ENCODE data around the gene RPH3AL. TPM values are rescaled to one million over a fixed set of nuclear protein-coding genes. Genes with fewer than 3 reads are reported as not detected.
A peak's percentile ranks its signal among the peaks of the same experiment; 100 is the strongest.

Gene RPH3AL
- total and polyA plus RNA-seq, 10 donors: 4.8 to 182 (median 49.1) TPM

DNA sequence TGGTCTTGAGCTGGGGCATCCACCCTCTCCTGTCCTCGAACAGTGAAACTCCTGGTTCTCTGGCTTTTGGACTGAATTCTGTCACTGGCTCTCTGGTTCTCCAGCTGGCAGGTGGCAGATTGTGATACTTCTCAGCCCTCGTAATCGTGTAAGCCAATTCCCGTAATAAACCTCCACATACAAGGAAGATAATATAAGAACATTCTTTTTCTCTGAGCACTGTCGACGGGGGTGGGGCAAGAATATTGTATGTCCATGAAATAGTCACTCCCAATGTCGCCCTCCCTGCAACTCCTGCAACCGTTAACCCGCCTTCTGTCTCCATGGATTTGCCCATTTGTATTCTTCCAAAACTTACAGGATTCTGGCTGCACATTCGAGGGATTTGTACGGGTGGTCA is 39.2 kb upstream of the RPH3AL start:
- Histone ChIP-seq H3K36me3 (no peaks in the 10 kb centered on the region), H3K4me1 (peaks cover 0 to 21% (median 10%) of the 10 kb centered on the region in 6 donors), H3K27ac (no peak overlapping the region), H3K27me3 (replicated peaks in 1 of 7) (peaks cover 0 to 17% (median 0%) of the 10 kb centered on the region in 7 donors), H3K9me3 (no peaks in the 10 kb centered on the region), H3K4me3 (no peak overlapping the region)
- intact Hi-C loops (cut with DNase I; ENCODE audit: low total_unique reads): loop anchor here (5.0 kb wide), 1 partner anchor 240 kb away; no protein-coding TSS in a partner anchor
- DNase-seq: no peak
- TF ChIP-seq POLR2AphosphoS5 (IDR thresholded peaks at IDR 0.05) (no peak), POLR2A (IDR thresholded peaks at IDR 0.05) (no peak)
- TF ChIP-seq, protein P1, sequence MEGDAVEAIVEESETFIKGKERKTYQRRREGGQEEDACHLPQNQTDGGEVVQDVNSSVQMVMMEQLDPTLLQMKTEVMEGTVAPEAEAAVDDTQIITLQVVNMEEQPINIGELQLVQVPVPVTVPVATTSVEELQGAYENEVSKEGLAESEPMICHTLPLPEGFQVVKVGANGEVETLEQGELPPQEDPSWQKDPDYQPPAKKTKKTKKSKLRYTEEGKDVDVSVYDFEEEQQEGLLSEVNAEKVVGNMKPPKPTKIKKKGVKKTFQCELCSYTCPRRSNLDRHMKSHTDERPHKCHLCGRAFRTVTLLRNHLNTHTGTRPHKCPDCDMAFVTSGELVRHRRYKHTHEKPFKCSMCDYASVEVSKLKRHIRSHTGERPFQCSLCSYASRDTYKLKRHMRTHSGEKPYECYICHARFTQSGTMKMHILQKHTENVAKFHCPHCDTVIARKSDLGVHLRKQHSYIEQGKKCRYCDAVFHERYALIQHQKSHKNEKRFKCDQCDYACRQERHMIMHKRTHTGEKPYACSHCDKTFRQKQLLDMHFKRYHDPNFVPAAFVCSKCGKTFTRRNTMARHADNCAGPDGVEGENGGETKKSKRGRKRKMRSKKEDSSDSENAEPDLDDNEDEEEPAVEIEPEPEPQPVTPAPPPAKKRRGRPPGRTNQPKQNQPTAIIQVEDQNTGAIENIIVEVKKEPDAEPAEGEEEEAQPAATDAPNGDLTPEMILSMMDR (IDR thresholded peaks at IDR 0.05 in 8 of 11, conservative IDR thresholded peaks at IDR 0.05 in 3 of 11): no peak
- WGBS, 5 donors: 83 to 88% (median 87%) methylated on average over 11 of the region's 11 CpGs

DNA sequence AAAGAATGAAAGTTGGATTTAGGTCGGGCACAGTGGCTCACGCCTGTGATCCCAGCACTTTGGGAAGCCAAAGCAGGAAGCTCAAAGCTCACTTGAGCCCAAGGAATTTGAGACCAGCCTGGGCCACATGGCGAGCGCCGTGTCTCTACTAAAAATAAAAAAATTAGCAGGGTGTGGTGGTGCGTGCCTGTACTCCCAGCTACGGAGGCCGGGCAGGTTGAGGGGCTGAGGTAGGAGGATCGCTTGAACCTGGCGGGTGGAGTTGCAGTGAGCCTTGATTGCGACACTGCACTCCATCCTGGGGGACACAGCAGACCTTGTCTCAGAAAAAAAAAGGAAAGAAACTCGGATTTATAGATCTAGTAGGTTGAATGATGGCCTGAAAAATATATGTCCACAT is 37.4 kb upstream of the RPH3AL start:
- WGBS, 5 donors: 84 to 90% (median 88%) methylated on average over 12 of the region's 12 CpGs
- intact Hi-C loops (cut with DNase I; ENCODE audit: low total_unique reads): loop anchor here (5.0 kb wide), 1 partner anchor 238 kb away; no protein-coding TSS in a partner anchor
- DNase-seq: no peak

DNA sequence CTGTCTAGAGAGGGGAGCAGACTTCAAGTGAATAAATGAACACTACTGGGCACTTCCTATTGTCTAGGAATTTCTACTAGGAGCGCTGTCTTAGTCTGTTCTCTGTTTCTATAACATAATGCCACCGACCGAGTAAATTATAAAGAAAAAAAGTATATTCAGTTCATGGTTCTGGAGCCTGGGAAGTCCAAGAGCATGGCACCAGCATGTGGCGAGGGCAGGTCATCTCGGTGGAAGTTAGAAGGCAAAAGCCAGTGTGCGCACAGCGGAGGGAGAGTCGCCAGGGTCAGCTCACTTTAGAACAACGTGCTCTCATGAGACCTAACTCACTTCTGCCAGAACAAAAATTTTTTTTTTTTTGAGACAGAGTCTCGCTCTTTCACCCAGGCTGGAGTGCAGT is 35.5 kb upstream of the RPH3AL start:
- Histone ChIP-seq H3K9me3 (no peaks in the 10 kb centered on the region), H3K4me1 (peaks cover 4 to 25% (median 20%) of the 10 kb centered on the region in 6 donors), H3K36me3 (no peaks in the 10 kb centered on the region), H3K27me3 (replicated peaks in 1 of 7) (peaks cover 0 to 45% (median 4%) of the 10 kb centered on the region in 7 donors), H3K27ac (no peak overlapping the region), H3K4me3 (no peak overlapping the region)
- intact Hi-C loops (cut with DNase I; ENCODE audit: low total_unique reads): no loop called here
- 92 to 96% (median 96%) methylated on average over 10 of the region's 10 CpGs for WGBS, 5 donors
- no peak for DNase-seq
- TF ChIP-seq POLR2AphosphoS5 (IDR thresholded peaks at IDR 0.05): no peak
- TF ChIP-seq, protein P1 (IDR thresholded peaks at IDR 0.05 in 8 of 11, conservative IDR thresholded peaks at IDR 0.05 in 3 of 11): no peak
- no peak for TF ChIP-seq POLR2A (IDR thresholded peaks at IDR 0.05)

More for the DNA sequence above, 37.4 kb upstream of the RPH3AL start:
- no peak for TF ChIP-seq POLR2AphosphoS5 (IDR thresholded peaks at IDR 0.05)
- TF ChIP-seq POLR2A (IDR thresholded peaks at IDR 0.05): no peak
- TF ChIP-seq, protein P1 (IDR thresholded peaks at IDR 0.05 in 8 of 11, conservative IDR thresholded peaks at IDR 0.05 in 3 of 11): no peak
- Histone ChIP-seq H3K9me3 (no peaks in the 10 kb centered on the region), H3K4me3 (no peak overlapping the region), H3K27me3 (replicated peaks in 1 of 7) (peaks cover 0 to 32% (median 4%) of the 10 kb centered on the region in 7 donors), H3K4me1 (peaks cover 4 to 33% (median 23%) of the 10 kb centered on the region in 6 donors), H3K36me3 (no peaks in the 10 kb centered on the region), H3K27ac (no peak overlapping the region)

DNA sequence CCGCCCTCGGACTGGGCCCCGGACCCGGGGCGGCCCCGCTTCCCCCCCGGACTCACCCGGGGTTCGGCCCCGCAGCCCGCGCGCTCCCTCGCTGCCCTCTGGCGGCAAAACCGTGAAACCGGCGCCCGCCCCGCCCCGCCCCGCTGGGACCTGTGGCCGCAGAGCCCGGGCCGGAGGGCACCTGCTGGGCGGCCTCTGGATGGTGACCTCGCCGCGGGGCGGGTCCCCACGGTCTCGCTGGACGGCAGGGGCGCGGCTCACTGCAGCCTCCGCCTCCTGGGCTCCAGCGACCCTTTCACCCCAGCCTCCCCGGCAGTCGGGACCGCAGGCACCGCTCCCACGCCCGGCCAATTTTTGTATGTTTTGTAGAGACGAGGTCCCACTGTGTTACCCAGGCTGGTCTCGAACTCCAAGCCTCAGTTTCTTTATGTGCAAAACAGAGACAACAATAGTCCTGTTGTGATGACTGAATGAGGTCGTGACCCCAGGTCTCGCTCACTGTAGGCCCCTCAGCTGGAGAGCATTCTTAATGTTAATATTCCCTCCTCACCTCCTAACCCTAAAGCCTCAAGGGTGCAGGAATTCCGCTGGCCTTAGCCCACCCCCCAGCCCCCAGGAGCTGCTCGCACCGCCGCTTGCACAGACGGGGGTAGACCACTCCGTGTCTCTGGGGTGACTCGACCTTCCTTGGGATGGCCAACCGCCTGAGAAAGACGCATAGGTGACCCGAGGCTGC is 33.7 kb upstream of the RPH3AL start:
- peak overlapping the region; percentile 47 to 81 (median 58) for H3K4me3 ChIP-seq
- H3K4me1 ChIP-seq: peaks cover 4 to 25% (median 20%) of the 10 kb centered on the region in 6 donors
- peak; percentile 97 for DNase-seq
- no peaks in the 10 kb centered on the region for H3K9me3 ChIP-seq
- 8 to 28% (median 16%) methylated on average over 28 to 57 of the region's 57 CpGs for WGBS, 5 donors
- intact Hi-C loops (cut with DNase I; ENCODE audit: low total_unique reads): no loop called here
- H3K27me3 ChIP-seq (replicated peaks in 1 of 7): peaks cover 0 to 45% (median 4%) of the 10 kb centered on the region in 7 donors
- H3K36me3 ChIP-seq: no peaks in the 10 kb centered on the region
- H3K27ac ChIP-seq: peak overlapping the region in 7 of 8 donors; percentile 47 to 85 (median 78)
- no peak for TF ChIP-seq POLR2A (IDR thresholded peaks at IDR 0.05)
- peak; percentile 56 to 70 (median 70) for TF ChIP-seq POLR2AphosphoS5 (IDR thresholded peaks at IDR 0.05)
- TF ChIP-seq, protein P1 (IDR thresholded peaks at IDR 0.05 in 8 of 11, conservative IDR thresholded peaks at IDR 0.05 in 3 of 11): peak in 10 of 11 experiments; percentile 34 to 86 (median 84)
